Measurements from ENCODE around the gene C12orf76.

C12orf76 gene

DNA sequence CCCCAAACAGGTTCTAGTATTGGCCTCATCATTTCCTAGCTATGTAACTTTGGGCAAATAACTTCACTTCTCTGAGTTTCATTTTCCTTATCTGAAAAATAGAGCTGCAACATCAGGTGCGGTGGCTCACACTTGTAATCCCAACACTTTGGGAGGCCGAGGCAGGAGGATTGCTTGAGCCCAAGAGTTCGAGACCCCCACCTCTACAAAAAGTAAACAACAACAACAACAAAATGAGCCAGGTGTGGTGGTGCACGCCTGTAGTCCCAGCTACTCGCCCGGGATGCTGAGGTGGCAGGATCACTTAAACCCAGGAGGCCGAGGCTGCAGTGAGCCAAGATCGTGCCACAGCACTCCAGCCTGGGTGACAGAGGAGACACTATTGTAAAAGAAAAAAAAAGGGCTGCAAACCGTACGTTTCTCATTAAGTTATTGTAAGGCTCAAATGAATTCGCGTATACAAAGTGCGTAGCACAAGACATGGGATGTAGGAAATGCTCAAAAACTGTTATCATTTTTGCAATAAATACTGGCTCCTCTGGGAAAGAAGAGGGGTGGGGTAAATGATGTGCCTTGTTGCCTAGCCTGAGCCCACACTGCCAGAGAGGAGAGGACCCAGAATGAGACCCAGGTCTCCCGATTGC is 903 bp downstream of the C12orf76 start:
- H3K4me3 ChIP-seq (ENCODE audit: control insufficient read depth, low read depth, low read length) = peak overlapping the region; percentile 80
- no peak for TF ChIP-seq CTCF (conservative IDR thresholded peaks at IDR 0.05; ENCODE audit: control insufficient read depth, insufficient read depth, low read depth, low read length)
- DNase-seq (ENCODE audit: low read depth) = no peak

DNA sequence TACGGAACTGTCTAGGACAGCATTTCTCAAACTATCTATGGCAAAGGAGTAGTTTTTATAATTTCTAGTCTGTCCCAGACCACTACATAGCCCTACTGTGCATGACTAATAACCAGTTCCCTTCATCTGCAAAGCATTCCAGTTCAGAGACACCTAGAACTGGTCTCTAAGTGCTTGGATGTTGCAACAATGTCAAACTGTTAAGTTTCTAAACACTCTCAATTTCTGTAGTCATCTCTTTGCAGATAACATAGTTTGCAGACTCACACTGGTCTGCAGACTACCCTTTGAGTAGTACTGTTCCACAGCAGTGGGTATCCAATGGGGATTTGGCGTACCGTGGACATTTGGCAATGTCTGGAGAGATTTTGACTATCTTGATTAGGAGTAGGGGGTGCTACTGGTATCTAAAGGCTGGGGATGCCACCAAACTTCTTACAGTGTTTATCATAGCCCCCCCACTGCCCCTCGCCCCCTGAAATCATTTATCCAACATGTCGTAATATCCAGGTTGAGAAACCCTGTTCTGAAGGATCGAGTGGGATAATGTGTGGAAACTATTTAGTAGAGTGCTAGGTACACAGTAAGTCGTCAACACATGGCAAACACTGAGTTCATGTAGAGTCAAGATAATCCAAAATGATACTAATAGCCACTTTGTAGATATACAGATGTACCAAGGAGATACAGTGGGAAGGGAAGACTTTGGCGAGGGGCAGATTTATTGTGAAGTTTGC is 1.7 kb downstream of the C12orf76 start:
- peak; percentile 28 for DNase-seq (ENCODE audit: low read depth)
- no peak for TF ChIP-seq CTCF (conservative IDR thresholded peaks at IDR 0.05; ENCODE audit: control insufficient read depth, insufficient read depth, low read depth, low read length)
- no peak overlapping the region for H3K4me3 ChIP-seq (ENCODE audit: control insufficient read depth, low read depth, low read length)

GRCh38 chr12:110042264-110042663 is 6.1 kb downstream of the C12orf76 start:
- no peak for DNase-seq (ENCODE audit: low read depth)
- no peak for TF ChIP-seq CTCF (conservative IDR thresholded peaks at IDR 0.05; ENCODE audit: control insufficient read depth, insufficient read depth, low read depth, low read length)
- H3K4me3 ChIP-seq (ENCODE audit: control insufficient read depth, low read depth, low read length) = no peak overlapping the region

DNA sequence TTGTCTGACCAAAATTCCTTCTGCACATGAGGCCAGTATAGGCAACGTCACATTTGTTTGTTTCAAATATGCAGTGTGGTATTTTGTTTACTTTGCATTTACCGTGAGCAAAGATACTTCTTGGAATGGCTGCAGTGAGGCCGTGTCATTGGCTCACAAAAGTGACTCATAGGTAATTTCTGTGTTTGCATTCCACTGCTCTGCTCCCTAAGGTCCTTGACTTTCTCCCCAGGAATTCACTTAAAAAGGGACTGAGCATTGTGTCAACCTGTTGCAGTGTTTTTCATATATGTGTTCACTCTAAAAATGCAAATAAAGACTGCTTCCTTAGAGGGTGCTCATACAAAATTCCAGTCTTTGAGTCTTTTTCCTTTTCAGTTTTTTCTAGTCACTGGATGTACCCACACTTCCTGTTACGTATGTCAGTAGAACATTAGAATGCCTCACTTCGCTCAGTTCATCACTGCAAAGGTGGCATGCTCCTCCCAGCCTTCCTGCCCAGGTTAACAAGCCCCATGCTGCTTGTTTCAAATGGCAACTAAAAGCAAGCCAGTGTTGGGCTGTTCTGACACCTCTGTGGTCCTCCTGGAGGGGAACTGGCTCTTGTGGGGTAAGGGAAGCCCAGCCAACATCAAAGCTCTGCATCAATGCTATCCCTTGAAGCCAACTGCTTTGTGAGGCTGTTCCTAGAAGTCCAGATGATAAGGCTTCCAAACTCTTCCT is 9.1 kb downstream of the C12orf76 start:
- DNase-seq (ENCODE audit: low read depth) = peak; percentile 93
- H3K4me3 ChIP-seq (ENCODE audit: control insufficient read depth, low read depth, low read length) = no peak overlapping the region
- TF ChIP-seq CTCF (conservative IDR thresholded peaks at IDR 0.05; ENCODE audit: control insufficient read depth, insufficient read depth, low read depth, low read length) = no peak

- no peak for DNase-seq (ENCODE audit: low read depth)
- no peak overlapping the region for H3K4me3 ChIP-seq (ENCODE audit: control insufficient read depth, low read depth, low read length)
- no peak for TF ChIP-seq CTCF (conservative IDR thresholded peaks at IDR 0.05; ENCODE audit: control insufficient read depth, insufficient read depth, low read depth, low read length)
Observed at GRCh38 chr12:110038741-110039084, 9.6 kb downstream of the C12orf76 start.

GRCh38 chr12:110037315-110037714 is 11.0 kb downstream of the C12orf76 start:
- TF ChIP-seq CTCF (conservative IDR thresholded peaks at IDR 0.05; ENCODE audit: control insufficient read depth, insufficient read depth, low read depth, low read length) = no peak
- H3K4me3 ChIP-seq (ENCODE audit: control insufficient read depth, low read depth, low read length) = no peak overlapping the region
- no peak for DNase-seq (ENCODE audit: low read depth)

Data from fibroblast of mammary gland (primary cell).